ENCODE results near the gene DENND2C.

Gene DENND2C

GRCh38 chr1:114694540-114695310 is 24.9 kb upstream of the DENND2C start:
- TF ChIP-seq FOXP2 (optimal IDR thresholded peaks at IDR 0.05; ENCODE audit: borderline replicate concordance, extremely low read depth, extremely low read length, insufficient read depth) (no peak), TAF1 (IDR thresholded peaks at IDR 0.05; ENCODE audit: borderline replicate concordance, insufficient read depth, low read length) (no peak), POLR2AphosphoS5 (IDR thresholded peaks at IDR 0.05; ENCODE audit: low read depth, low read length) (no peak), REST (IDR thresholded peaks at IDR 0.05; ENCODE audit: insufficient read depth in 1 of 2, low read depth in 2 of 2, low read length in 2 of 2) (no peak), SIN3A (IDR thresholded peaks at IDR 0.05; ENCODE audit: borderline replicate concordance, insufficient read depth, low read length) (no peak)

- TF ChIP-seq SIN3A (IDR thresholded peaks at IDR 0.05; ENCODE audit: borderline replicate concordance, insufficient read depth, low read length) (no peak), TAF1 (IDR thresholded peaks at IDR 0.05; ENCODE audit: borderline replicate concordance, insufficient read depth, low read length) (no peak), FOXP2 (optimal IDR thresholded peaks at IDR 0.05; ENCODE audit: borderline replicate concordance, extremely low read depth, extremely low read length, insufficient read depth) (no peak), REST (IDR thresholded peaks at IDR 0.05; ENCODE audit: insufficient read depth in 1 of 2, low read depth in 2 of 2, low read length in 2 of 2) (no peak), POLR2AphosphoS5 (IDR thresholded peaks at IDR 0.05; ENCODE audit: low read depth, low read length) (no peak)
Observed at GRCh38 chr1:114692947-114693346, 23.1 kb upstream of the DENND2C start.

- TF ChIP-seq FOXP2 (optimal IDR thresholded peaks at IDR 0.05; ENCODE audit: borderline replicate concordance, extremely low read depth, extremely low read length, insufficient read depth) (no peak), TAF1 (IDR thresholded peaks at IDR 0.05; ENCODE audit: borderline replicate concordance, insufficient read depth, low read length) (no peak), SIN3A (IDR thresholded peaks at IDR 0.05; ENCODE audit: borderline replicate concordance, insufficient read depth, low read length) (no peak), REST (IDR thresholded peaks at IDR 0.05; ENCODE audit: insufficient read depth in 1 of 2, low read depth in 2 of 2, low read length in 2 of 2) (no peak), POLR2AphosphoS5 (IDR thresholded peaks at IDR 0.05; ENCODE audit: low read depth, low read length) (no peak)
Observed at GRCh38 chr1:114691061-114691460, 21.2 kb upstream of the DENND2C start.

GRCh38 chr1:114690148-114690547 is 20.3 kb upstream of the DENND2C start:
- TF ChIP-seq REST (IDR thresholded peaks at IDR 0.05; ENCODE audit: insufficient read depth in 1 of 2, low read depth in 2 of 2, low read length in 2 of 2) (no peak), TAF1 (IDR thresholded peaks at IDR 0.05; ENCODE audit: borderline replicate concordance, insufficient read depth, low read length) (no peak), POLR2AphosphoS5 (IDR thresholded peaks at IDR 0.05; ENCODE audit: low read depth, low read length) (no peak), SIN3A (IDR thresholded peaks at IDR 0.05; ENCODE audit: borderline replicate concordance, insufficient read depth, low read length) (no peak), FOXP2 (optimal IDR thresholded peaks at IDR 0.05; ENCODE audit: borderline replicate concordance, extremely low read depth, extremely low read length, insufficient read depth) (no peak)
